HepG2 (cell line): ENCODE results near the gene CD79A. TPM values are rescaled to one million over a fixed set of nuclear protein-coding genes. Genes with fewer than 3 reads are reported as not detected.

ENCODE experiments used
- ATM ChIP-seq: fragments of 450-650 bp; IDR thresholded peaks from 2 replicates; pipeline ENCODE4 v1.7.1; 2017; ENCODE audit warnings: mild to moderate bottlenecking, borderline replicate concordance
- CCAR2 ChIP-seq: fragments of 200-400 bp; formaldehyde crosslinking; optimal IDR thresholded peaks from 2 replicates; pipeline ENCODE3; 2018; ENCODE audit warnings: low read depth, mild to moderate bottlenecking, low read length, moderate library complexity
- FOSL1 ChIP-seq: sonication (generic); formaldehyde crosslinking; IDR thresholded peaks from 2 replicates; pipeline ENCODE4 v1.9.0; 2021; ENCODE audit warnings: missing genetic modification reagents, borderline replicate concordance
- SALL2 ChIP-seq: sonication (generic); formaldehyde crosslinking; IDR thresholded peaks from 2 replicates; pipeline ENCODE4 v1.8.1; 2023; ENCODE audit warnings: mild to moderate bottlenecking, missing genetic modification reagents, inconsistent platforms
- WIZ ChIP-seq: sonication (generic); formaldehyde crosslinking; IDR thresholded peaks from 2 replicates; pipeline ENCODE4 v1.5.1; 2020; ENCODE audit warnings: mild to moderate bottlenecking, missing genetic modification reagents
- ZNF570 ChIP-seq: sonication (generic); formaldehyde crosslinking; IDR thresholded peaks from 2 replicates; pipeline ENCODE4 v1.4.0; 2020; ENCODE audit warnings: mild to moderate bottlenecking, missing genetic modification reagents, borderline replicate concordance
- ZNF703 ChIP-seq: sonication (generic); formaldehyde crosslinking; IDR thresholded peaks from 2 replicates; pipeline ENCODE4 v1.5.1; 2020; ENCODE audit warnings: missing genetic modification reagents, mild to moderate bottlenecking, moderate library complexity, borderline replicate concordance
- ZNF737 ChIP-seq: sonication (generic); formaldehyde crosslinking; IDR thresholded peaks from 2 replicates; pipeline ENCODE4 v1.5.0; 2020; ENCODE audit warnings: missing genetic modification reagents, mild to moderate bottlenecking, borderline replicate concordance
- ZNF773 ChIP-seq: sonication (generic); formaldehyde crosslinking; IDR thresholded peaks from 2 replicates; pipeline ENCODE4 v1.4.0; 2020; ENCODE audit warnings: missing genetic modification reagents, borderline replicate concordance
- polyA plus RNA-seq, 8 experiments: library from polyadenylated mRNA; depleted of rRNA in 3 of 8; stranded (reverse) in 7 of 8; unstranded in 1 of 8; fragments of >200 nt; fragmentation: Illumina TruSeq in 4 of 8; extraction: Trizol in 4 of 8; gene quantifications; 2 replicates each; pipeline versions ENCODE4 v1.2.1 to v1.2.3, GENCODE V29; 2011 to 2016; ENCODE audit warnings: low read depth in 4 of 8, missing spikeins in 1 of 8, mixed read lengths in 1 of 8; ENCODE audit not compliant: insufficient read depth in 1 of 8
- total RNA-seq, 5 experiments: library from RNA; depleted of rRNA; stranded (reverse); fragments of >200 nt; fragmentation: Illumina TruSeq; extraction: Trizol; gene quantifications; 2 replicates each; pipeline ENCODE4 v1.2.3, GENCODE V29; 2016; ENCODE audit warnings: low read depth in 1 of 5
- TF ChIP-seq, protein P1 (sequence below): sonication (generic); formaldehyde crosslinking; IDR thresholded peaks from 2 replicates; pipeline ENCODE4 v1.4.0; 2020; ENCODE audit warnings: mild to moderate bottlenecking, missing genetic modification reagents, borderline replicate concordance
- TF ChIP-seq, protein P2 (sequence below): sonication (generic); formaldehyde crosslinking; IDR thresholded peaks from 2 replicates; pipeline ENCODE4 v1.8.1; 2023; ENCODE audit warnings: missing genetic modification reagents, inconsistent platforms, borderline replicate concordance
- TF ChIP-seq, protein P3 (sequence below): sonication (generic); formaldehyde crosslinking; IDR thresholded peaks from 2 replicates; pipeline ENCODE4 v1.5.0; 2020; ENCODE audit warnings: mild to moderate bottlenecking, missing genetic modification reagents, borderline replicate concordance
- TF ChIP-seq, protein P4 (sequence below): sonication (generic); formaldehyde crosslinking; IDR thresholded peaks from 2 replicates; pipeline ENCODE4 v1.5.1; 2020; ENCODE audit warnings: missing genetic modification reagents, mild to moderate bottlenecking, borderline replicate concordance
- TF ChIP-seq, protein P5 (sequence below): sonication (generic); formaldehyde crosslinking; IDR thresholded peaks from 2 replicates; pipeline ENCODE4 v1.5.0; 2020; ENCODE audit warnings: mild to moderate bottlenecking, low read depth, missing genetic modification reagents, borderline replicate concordance

Gene CD79A
- total and polyA plus RNA-seq, 2 of the 13 experiments (the other 11 are each of a cell fraction or from before 2014, with no cell fraction given) = 0.24 to 0.33 TPM

DNA sequence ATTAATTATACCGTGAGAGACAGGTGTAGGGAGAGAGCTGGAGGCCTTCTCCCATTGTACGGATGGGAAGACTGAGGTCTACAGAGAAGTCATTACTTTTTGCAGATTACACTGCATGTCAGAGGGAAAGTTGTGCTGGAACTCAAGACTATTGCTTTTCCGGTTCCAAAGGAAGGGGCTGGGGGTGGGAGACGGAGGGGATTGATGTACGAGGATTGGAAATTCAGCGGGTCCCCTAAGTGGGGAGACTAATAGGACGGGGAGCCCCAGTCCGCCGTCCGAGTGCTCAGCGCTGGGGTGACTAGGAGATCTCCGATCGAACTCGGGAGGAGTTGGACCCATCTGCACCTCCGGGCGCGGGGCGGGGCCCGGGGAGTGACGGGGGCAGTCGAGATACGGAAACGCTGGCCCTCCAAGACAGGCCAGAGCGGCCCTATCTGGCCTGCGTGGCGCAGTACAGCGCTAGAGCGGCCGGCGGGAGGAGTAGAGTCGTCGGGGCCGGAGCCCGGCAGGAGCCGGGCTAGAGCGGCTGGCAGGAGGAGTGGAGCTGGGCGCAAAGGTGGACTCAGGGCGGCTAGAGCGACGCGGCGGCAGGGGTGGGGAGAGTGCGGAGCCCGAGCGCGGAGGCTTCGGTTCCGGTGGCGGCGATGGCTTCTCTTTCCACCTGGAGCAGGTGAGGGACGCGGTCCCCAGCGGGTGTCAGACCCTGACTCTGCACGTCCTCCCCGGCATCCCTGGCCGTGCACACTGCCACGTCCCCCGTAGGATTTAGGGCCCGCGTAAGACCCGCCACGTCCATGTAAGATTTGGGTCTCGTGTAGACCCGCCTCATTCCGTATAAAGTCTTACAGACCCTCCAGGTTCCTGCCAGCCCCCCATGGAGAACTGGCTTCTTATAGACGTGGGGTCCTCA is 7.0 kb downstream of the CD79A start (continued):
- TF ChIP-seq WIZ (CRISPR knock-in tag) = 0 out of 2 replicates have a peak, but pooled peaks have one; percentile 66
- TF ChIP-seq, protein P1, sequence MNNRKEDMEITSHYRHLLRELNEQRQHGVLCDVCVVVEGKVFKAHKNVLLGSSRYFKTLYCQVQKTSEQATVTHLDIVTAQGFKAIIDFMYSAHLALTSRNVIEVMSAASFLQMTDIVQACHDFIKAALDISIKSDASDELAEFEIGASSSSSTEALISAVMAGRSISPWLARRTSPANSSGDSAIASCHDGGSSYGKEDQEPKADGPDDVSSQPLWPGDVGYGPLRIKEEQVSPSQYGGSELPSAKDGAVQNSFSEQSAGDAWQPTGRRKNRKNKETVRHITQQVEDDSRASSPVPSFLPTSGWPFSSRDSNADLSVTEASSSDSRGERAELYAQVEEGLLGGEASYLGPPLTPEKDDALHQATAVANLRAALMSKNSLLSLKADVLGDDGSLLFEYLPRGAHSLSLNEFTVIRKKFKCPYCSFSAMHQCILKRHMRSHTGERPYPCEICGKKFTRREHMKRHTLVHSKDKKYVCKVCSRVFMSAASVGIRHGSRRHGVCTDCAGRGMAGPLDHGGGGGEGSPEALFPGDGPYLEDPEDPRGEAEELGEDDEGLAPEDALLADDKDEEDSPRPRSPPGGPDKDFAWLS (CRISPR knock-in tag) = no peak
- no peak for TF ChIP-seq ZNF703 (CRISPR knock-in tag)
- TF ChIP-seq ATM = no peak
- TF ChIP-seq SALL2 (CRISPR knock-in tag) = peak; percentile 65
- TF ChIP-seq CCAR2 = no peak
- peak; percentile 26; the same call in 1 of the 2 replicates for TF ChIP-seq FOSL1
- TF ChIP-seq, protein P2, sequence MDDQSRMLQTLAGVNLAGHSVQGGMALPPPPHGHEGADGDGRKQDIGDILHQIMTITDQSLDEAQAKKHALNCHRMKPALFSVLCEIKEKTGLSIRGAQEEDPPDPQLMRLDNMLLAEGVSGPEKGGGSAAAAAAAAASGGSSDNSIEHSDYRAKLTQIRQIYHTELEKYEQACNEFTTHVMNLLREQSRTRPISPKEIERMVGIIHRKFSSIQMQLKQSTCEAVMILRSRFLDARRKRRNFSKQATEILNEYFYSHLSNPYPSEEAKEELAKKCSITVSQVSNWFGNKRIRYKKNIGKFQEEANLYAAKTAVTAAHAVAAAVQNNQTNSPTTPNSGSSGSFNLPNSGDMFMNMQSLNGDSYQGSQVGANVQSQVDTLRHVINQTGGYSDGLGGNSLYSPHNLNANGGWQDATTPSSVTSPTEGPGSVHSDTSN = no peak
- TF ChIP-seq ZNF570 (CRISPR knock-in tag) = no peak
- no peak for TF ChIP-seq ZNF773
- TF ChIP-seq, protein P3, sequence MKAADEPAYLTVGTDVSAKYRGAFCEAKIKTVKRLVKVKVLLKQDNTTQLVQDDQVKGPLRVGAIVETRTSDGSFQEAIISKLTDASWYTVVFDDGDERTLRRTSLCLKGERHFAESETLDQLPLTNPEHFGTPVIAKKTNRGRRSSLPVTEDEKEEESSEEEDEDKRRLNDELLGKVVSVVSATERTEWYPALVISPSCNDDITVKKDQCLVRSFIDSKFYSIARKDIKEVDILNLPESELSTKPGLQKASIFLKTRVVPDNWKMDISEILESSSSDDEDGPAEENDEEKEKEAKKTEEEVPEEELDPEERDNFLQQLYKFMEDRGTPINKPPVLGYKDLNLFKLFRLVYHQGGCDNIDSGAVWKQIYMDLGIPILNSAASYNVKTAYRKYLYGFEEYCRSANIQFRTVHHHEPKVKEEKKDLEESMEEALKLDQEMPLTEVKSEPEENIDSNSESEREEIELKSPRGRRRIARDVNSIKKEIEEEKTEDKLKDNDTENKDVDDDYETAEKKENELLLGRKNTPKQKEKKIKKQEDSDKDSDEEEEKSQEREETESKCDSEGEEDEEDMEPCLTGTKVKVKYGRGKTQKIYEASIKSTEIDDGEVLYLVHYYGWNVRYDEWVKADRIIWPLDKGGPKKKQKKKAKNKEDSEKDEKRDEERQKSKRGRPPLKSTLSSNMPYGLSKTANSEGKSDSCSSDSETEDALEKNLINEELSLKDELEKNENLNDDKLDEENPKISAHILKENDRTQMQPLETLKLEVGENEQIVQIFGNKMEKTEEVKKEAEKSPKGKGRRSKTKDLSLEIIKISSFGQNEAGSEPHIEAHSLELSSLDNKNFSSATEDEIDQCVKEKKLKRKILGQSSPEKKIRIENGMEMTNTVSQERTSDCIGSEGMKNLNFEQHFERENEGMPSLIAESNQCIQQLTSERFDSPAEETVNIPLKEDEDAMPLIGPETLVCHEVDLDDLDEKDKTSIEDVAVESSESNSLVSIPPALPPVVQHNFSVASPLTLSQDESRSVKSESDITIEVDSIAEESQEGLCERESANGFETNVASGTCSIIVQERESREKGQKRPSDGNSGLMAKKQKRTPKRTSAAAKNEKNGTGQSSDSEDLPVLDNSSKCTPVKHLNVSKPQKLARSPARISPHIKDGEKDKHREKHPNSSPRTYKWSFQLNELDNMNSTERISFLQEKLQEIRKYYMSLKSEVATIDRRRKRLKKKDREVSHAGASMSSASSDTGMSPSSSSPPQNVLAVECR (CRISPR knock-in tag) = peak; percentile 95; the same call in 1 of the 2 replicates
- TF ChIP-seq, protein P4, sequence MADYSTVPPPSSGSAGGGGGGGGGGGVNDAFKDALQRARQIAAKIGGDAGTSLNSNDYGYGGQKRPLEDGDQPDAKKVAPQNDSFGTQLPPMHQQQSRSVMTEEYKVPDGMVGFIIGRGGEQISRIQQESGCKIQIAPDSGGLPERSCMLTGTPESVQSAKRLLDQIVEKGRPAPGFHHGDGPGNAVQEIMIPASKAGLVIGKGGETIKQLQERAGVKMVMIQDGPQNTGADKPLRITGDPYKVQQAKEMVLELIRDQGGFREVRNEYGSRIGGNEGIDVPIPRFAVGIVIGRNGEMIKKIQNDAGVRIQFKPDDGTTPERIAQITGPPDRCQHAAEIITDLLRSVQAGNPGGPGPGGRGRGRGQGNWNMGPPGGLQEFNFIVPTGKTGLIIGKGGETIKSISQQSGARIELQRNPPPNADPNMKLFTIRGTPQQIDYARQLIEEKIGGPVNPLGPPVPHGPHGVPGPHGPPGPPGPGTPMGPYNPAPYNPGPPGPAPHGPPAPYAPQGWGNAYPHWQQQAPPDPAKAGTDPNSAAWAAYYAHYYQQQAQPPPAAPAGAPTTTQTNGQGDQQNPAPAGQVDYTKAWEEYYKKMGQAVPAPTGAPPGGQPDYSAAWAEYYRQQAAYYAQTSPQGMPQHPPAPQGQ (CRISPR knock-in tag) = no peak
- TF ChIP-seq, protein P5, sequence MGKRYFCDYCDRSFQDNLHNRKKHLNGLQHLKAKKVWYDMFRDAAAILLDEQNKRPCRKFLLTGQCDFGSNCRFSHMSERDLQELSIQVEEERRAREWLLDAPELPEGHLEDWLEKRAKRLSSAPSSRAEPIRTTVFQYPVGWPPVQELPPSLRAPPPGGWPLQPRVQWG (CRISPR knock-in tag) = no peak
- TF ChIP-seq ZNF737 (CRISPR knock-in tag) = no peak
